ENCODE measurements around the gene NLRP3.
"Not testable (repeated sequence)": the region's sequence is repeated elsewhere in the genome, so short reads cannot be mapped to it uniquely, and the experiment has no call there.

NLRP3 gene

GRCh38 chr1:247378334-247379073 lies 37.5 kb upstream of the NLRP3 start:
- peaks cover 19% of the 10 kb centered on the region for H3K27me3 Mint-ChIP-seq (ENCODE audit: low read depth)
- H3K27ac Mint-ChIP-seq, result no peak overlapping the region
- no peaks in the 10 kb centered on the region for H3K9me3 Mint-ChIP-seq
- DNase-seq (ENCODE audit: low spot score), result no peak
- H3K4me3 Mint-ChIP-seq, result no peak overlapping the region
- H3K36me3 Mint-ChIP-seq (ENCODE audit: low read depth), result no peaks in the 10 kb centered on the region
- H3K4me1 Mint-ChIP-seq (ENCODE audit: low read depth), result peaks cover 2% of the 10 kb centered on the region

- no peaks in the 10 kb centered on the region for H3K36me3 Mint-ChIP-seq (ENCODE audit: low read depth)
- H3K27me3 Mint-ChIP-seq (ENCODE audit: low read depth), result peaks cover 28% of the 10 kb centered on the region
- H3K9me3 Mint-ChIP-seq, result peaks cover 9% of the 10 kb centered on the region
- H3K27ac Mint-ChIP-seq, result no peak overlapping the region
- no peak overlapping the region for H3K4me3 Mint-ChIP-seq
- no peak for DNase-seq (ENCODE audit: low spot score)
- H3K4me1 Mint-ChIP-seq (ENCODE audit: low read depth), result peaks cover 12% of the 10 kb centered on the region
Observed at GRCh38 chr1:247385283-247385682, 30.7 kb upstream of the NLRP3 start.

- Mint-ChIP-seq H3K9me3 (peaks cover 9% of the 10 kb centered on the region), H3K4me1 (ENCODE audit: low read depth) (peaks cover 18% of the 10 kb centered on the region), H3K27ac (no peak overlapping the region), H3K27me3 (ENCODE audit: low read depth) (peaks cover 28% of the 10 kb centered on the region), H3K4me3 (no peak overlapping the region), H3K36me3 (ENCODE audit: low read depth) (no peaks in the 10 kb centered on the region)
- peak; percentile 34 for DNase-seq (ENCODE audit: low spot score)
Observed at GRCh38 chr1:247386217-247386616, 29.8 kb upstream of the NLRP3 start.

GRCh38 chr1:247386687-247387086 lies 29.3 kb upstream of the NLRP3 start:
- Mint-ChIP-seq H3K27me3 (ENCODE audit: low read depth) (peaks cover 28% of the 10 kb centered on the region), H3K27ac (no peak overlapping the region), H3K4me3 (no peak overlapping the region), H3K4me1 (ENCODE audit: low read depth) (peaks cover 18% of the 10 kb centered on the region), H3K9me3 (peaks cover 9% of the 10 kb centered on the region), H3K36me3 (ENCODE audit: low read depth) (no peaks in the 10 kb centered on the region)
- DNase-seq (ENCODE audit: low spot score), result no peak

- Mint-ChIP-seq H3K4me3 (no peak overlapping the region), H3K27me3 (ENCODE audit: low read depth) (peaks cover 29% of the 10 kb centered on the region), H3K27ac (no peak overlapping the region), H3K9me3 (peaks cover 9% of the 10 kb centered on the region), H3K4me1 (ENCODE audit: low read depth) (peaks cover 18% of the 10 kb centered on the region), H3K36me3 (ENCODE audit: low read depth) (no peaks in the 10 kb centered on the region)
- no peak for DNase-seq (ENCODE audit: low spot score)
Observed at GRCh38 chr1:247387096-247387495, 28.9 kb upstream of the NLRP3 start.

GRCh38 chr1:247387565-247387964 lies 28.4 kb upstream of the NLRP3 start:
- no peak for DNase-seq (ENCODE audit: low spot score)
- Mint-ChIP-seq H3K27me3 (ENCODE audit: low read depth) (peaks cover 30% of the 10 kb centered on the region), H3K4me1 (ENCODE audit: low read depth) (peaks cover 18% of the 10 kb centered on the region), H3K36me3 (ENCODE audit: low read depth) (no peaks in the 10 kb centered on the region), H3K27ac (no peak overlapping the region), H3K9me3 (peaks cover 9% of the 10 kb centered on the region), H3K4me3 (no peak overlapping the region)

GRCh38 chr1:247390116-247390791 lies 25.7 kb upstream of the NLRP3 start:
- Mint-ChIP-seq H3K27ac (peak overlapping the region; percentile 85), H3K9me3 (no peaks in the 10 kb centered on the region), H3K4me1 (ENCODE audit: low read depth) (peaks cover 11% of the 10 kb centered on the region), H3K4me3 (peak overlapping the region; percentile 72), H3K36me3 (ENCODE audit: low read depth) (no peaks in the 10 kb centered on the region), H3K27me3 (ENCODE audit: low read depth) (peaks cover 27% of the 10 kb centered on the region)
- DNase-seq (ENCODE audit: low spot score), result peak; percentile 77

GRCh38 chr1:247390996-247391395 lies 25.0 kb upstream of the NLRP3 start:
- H3K4me1 Mint-ChIP-seq (ENCODE audit: low read depth), result peaks cover 11% of the 10 kb centered on the region
- H3K27ac Mint-ChIP-seq, result no peak overlapping the region
- H3K9me3 Mint-ChIP-seq, result no peaks in the 10 kb centered on the region
- H3K4me3 Mint-ChIP-seq, result peak overlapping the region; percentile 8
- H3K27me3 Mint-ChIP-seq (ENCODE audit: low read depth), result peaks cover 27% of the 10 kb centered on the region
- no peaks in the 10 kb centered on the region for H3K36me3 Mint-ChIP-seq (ENCODE audit: low read depth)
- DNase-seq (ENCODE audit: low spot score), result no peak

- Mint-ChIP-seq H3K27ac (no peak overlapping the region), H3K27me3 (ENCODE audit: low read depth) (peaks cover 19% of the 10 kb centered on the region), H3K4me3 (no peak overlapping the region), H3K4me1 (ENCODE audit: low read depth) (peaks cover 9% of the 10 kb centered on the region), H3K36me3 (ENCODE audit: low read depth) (no peaks in the 10 kb centered on the region), H3K9me3 (no peaks in the 10 kb centered on the region)
- no peak for DNase-seq (ENCODE audit: low spot score)
Observed at GRCh38 chr1:247392088-247392487, 23.9 kb upstream of the NLRP3 start.

GRCh38 chr1:247395075-247395474 lies 20.9 kb upstream of the NLRP3 start:
- not testable (repeated sequence) for H3K36me3 Mint-ChIP-seq (ENCODE audit: low read depth); H3K4me1 Mint-ChIP-seq (ENCODE audit: low read depth); H3K9me3 Mint-ChIP-seq; H3K27ac Mint-ChIP-seq; H3K4me3 Mint-ChIP-seq; DNase-seq (ENCODE audit: low spot score)
- H3K27me3 Mint-ChIP-seq (ENCODE audit: low read depth), result peaks cover 30% of the 10 kb centered on the region

GRCh38 chr1:247400685-247401084 lies 15.3 kb upstream of the NLRP3 start:
- DNase-seq (ENCODE audit: low spot score), result no peak
- Mint-ChIP-seq H3K9me3 (no peaks in the 10 kb centered on the region), H3K27me3 (ENCODE audit: low read depth) (peaks cover 59% of the 10 kb centered on the region), H3K27ac (no peak overlapping the region), H3K4me1 (ENCODE audit: low read depth) (peaks cover 2% of the 10 kb centered on the region), H3K36me3 (ENCODE audit: low read depth) (no peaks in the 10 kb centered on the region), H3K4me3 (no peak overlapping the region)

- H3K27ac Mint-ChIP-seq, result no peak overlapping the region
Observed at GRCh38 chr1:247401310-247402119, 14.5 kb upstream of the NLRP3 start.

GRCh38 chr1:247402120-247402675 lies 13.8 kb upstream of the NLRP3 start:
- Mint-ChIP-seq H3K9me3 (no peaks in the 10 kb centered on the region), H3K36me3 (ENCODE audit: low read depth) (no peaks in the 10 kb centered on the region), H3K27me3 (ENCODE audit: low read depth) (peaks cover 59% of the 10 kb centered on the region), H3K4me3 (no peak overlapping the region), H3K27ac (no peak overlapping the region), H3K4me1 (ENCODE audit: low read depth) (peaks cover 11% of the 10 kb centered on the region)
- DNase-seq (ENCODE audit: low spot score), result no peak

More at GRCh38 chr1:247401310-247402119, 14.5 kb upstream of the NLRP3 start:
- no peak for DNase-seq (ENCODE audit: low spot score)
- Mint-ChIP-seq H3K27me3 (ENCODE audit: low read depth) (peaks cover 59% of the 10 kb centered on the region), H3K4me1 (ENCODE audit: low read depth) (peaks cover 4% of the 10 kb centered on the region), H3K4me3 (no peak overlapping the region), H3K9me3 (no peaks in the 10 kb centered on the region), H3K36me3 (ENCODE audit: low read depth) (no peaks in the 10 kb centered on the region)
